NCI-H774 (cell line): ENCODE data around the gene GBA3.

Experiments used
- DNase-seq: peaks from one replicate; lab custom pipeline; 2025; lab: John Stamatoyannopoulos, UW

The GBA3 gene

DNA sequence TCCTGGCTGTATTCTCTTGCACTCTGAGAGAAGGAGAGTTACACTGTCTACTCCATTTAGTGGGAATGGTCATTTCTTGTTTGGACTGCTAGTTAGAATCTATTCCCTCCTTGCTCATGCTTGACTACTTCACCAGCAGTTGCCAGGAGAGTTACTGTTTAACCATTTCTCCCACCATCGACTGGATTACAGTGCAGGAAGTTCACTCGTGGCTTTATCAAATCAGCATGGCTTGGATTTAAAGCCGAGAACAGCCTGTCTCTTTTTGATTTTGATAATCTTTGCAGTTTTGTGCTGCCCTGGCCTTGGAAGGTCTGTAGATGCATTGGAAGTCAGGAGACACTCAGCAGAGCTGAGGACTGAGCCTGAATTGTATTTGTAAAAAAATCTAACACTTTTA lies 3.2 kb downstream of the GBA3 start:
- DNase-seq: no peak

DNA sequence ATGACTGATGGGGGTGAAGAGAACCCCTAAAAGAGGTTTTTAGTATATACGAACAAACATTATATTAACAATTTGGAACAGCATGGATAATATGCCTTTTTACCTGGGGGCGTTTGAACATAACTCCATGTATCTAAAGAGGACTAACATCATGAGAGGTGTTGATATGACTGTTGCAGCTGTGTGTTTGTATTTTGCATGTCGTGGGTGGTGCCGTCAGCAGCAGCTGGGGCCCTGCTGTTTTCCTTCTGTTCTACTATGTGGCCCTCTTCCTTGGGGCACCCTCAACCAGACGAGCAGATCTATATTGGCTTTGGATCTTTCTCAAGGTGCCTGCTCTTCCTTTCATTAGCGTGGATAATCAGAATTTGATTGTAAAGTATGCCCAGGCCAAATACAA lies 11.2 kb downstream of the GBA3 start:
- no peak for DNase-seq

DNA sequence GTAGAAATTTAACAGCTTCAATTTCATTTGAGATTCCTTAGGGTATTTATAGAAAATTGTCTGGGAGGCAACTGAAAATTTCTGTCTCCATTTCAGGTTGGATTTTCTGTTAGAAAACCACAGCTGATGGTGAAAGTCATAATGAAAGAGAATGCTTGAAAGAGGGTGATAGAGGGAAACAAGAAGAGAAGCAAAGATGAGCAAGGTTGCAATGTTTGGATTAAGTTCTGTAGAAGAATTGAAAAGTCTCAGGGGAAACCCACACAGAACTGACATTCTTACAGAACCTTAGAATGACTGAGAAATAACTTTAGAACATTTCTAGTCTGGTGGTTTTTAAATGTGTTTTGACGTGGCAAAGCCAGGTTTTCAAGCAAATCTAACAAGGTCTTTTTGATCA lies 14.7 kb downstream of the GBA3 start:
- DNase-seq: no peak

DNA sequence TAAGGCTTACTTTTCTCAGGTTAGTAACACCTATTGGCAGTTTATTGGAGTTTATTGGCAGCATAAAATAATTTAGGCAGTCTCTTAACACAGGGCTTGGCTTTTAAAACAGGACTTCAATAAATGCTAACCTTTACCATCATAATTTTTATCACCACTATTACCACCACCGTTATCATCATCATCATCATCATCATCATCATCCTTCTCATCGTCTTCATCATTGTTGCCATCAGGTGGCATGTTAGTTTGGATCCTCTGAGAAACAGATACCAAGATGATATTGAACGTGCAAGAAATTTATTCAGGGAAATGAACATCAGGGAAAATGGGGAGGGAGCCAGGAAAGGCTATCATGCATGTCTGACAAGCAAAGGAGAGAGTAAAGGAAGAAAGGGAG lies 16.2 kb downstream of the GBA3 start:
- DNase-seq: no peak

DNA sequence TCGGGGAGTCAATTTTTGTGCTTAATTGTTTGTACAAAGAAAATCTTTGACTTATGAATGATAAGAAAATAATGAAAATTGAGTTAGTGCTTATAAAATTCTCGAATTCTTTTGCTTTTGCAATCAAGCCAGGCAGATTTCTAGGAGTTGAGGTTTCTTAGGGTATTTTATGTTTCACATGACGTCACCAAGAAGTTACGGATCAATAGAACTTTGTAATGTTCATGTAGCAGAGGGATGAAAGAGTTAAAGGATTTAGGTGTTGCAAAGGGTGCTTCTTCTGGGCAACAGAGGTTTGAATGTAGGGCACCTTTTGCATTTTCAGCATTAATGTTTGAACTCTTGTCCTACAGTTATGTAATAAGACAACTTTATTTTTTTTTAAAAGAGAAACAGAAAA lies 19.4 kb downstream of the GBA3 start:
- no peak for DNase-seq

DNA sequence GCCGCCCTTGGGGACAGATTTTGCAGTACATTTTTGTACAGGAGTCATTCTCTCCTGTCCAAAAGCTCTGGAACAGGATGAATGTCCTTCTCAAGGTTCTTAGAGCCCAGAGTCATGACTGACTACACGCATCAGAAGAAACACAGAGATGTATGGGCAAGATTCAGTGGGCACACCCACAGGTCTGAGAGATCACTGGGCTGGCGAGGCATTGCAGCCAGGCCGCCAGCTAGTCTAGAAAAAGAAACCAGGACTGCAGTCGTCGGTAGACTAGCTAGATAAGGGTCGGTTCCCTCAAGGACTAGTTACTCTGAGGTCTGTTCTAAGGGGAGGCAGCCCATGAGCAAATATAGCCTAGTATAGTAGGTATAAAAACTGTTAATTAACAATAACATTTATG lies 19.8 kb downstream of the GBA3 start:
- no peak for DNase-seq

DNA sequence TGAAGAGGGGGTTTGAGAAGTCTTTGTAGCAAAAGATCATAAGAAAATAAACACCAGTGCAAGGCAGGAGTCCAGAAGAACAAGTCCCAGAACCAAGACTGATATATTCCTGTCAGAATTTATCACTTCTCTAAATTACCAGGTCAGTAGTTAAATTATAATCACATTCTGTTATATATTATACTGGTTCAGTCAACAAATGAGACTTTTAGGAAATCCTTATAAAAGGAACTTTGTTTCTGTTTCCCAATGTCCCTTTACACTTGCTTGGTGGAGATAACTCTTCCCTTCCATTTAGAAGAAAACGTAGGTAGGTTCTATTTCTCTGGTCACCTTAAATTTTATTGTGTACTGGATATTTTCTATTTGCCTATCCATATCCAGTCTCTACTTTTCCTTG lies 21.1 kb downstream of the GBA3 start:
- no peak for DNase-seq

DNA sequence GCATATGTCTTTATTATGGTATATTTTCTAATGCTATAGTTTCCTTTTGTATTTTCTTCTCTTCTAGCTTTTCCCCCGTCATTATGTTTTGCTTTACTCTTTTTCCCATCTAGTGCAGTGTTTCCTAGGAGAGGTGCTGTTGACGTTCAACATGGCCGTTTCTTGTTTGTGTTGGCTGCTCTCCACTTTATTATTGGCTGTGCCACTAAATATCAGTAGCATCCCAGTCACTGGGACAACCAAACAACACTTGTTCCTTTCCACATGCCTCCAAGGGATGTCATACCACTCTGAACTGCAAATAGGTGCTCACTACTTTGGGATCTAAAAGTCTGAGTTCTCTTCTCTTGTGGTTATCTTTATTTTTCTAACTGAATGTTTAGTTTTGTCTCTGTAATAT lies 26.5 kb downstream of the GBA3 start:
- no peak for DNase-seq

DNA sequence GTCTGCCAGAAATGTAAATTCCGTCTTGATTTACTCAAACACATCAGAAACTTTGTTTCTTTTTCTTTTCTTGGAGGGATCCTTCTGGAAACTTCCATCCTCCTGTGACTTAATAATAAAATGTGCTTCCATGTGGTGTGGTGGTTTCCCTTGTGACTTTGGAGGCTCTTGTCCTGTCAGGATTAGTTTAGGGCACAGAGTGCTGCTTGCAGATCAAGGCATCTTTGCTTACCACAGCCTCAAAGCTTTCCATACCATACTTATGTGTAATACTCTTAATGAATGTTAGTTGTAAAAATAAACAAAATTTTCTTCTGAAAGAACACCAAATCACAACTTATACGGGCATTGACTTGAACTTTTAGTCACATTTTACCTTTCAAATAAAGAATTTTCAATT lies 27.4 kb downstream of the GBA3 start:
- no peak for DNase-seq

DNA sequence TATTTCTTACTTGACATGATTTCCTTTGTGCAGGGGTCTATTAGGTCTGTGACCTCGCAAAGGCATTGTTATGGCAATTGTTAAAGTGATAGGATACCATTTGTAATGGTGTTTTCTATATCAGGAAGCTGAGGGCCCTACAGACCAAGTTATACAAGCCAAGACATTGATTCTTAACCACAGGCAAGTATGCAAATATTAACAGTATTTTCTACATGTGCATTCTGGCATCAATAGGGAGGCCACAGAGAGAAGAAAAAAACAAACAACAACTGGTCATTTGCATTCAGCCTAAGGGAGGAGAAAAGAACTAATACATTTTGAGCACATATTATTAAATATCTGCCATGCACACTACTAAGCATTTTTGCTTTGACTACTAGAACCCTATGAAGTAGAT lies 28.5 kb downstream of the GBA3 start:
- no peak for DNase-seq

DNA sequence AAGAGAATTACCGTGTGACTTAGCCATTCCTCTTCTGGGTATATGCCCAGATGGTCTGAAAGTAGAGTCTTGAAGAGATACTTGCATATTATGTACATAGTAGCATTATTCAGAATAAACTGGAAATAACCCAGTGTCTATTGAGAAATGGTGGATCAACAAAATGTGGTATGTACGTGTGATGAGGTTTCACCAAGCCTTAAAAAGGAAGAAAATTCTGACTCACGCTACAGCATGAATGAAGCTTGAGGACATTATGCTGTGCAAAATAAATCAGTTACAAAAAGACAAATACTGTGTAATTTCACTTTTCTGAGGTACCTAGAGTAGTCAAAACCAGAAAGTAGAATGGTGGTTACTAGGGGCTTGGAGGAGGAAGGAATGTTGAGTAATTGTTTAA lies 37.3 kb downstream of the GBA3 start:
- DNase-seq: no peak

DNA sequence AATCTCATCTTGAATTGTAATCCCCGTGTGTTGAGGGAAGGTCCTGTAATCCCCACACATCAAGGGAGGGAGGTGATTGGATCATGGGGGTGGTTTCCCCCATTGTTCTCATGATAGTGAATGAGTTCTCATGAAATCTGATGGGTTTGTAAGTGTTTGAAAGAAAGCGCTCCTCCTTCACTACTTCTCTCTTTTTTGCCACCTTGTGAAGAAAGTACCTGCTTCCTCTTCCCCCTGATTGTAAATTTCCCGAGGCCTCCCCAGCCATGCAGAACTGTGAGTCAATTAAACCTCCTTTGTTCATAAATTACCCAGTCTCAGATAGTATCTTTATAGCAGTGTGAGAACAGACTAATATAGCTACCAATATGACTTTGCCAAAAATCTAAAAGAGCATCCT lies 41.1 kb downstream of the GBA3 start:
- DNase-seq: no peak

DNA sequence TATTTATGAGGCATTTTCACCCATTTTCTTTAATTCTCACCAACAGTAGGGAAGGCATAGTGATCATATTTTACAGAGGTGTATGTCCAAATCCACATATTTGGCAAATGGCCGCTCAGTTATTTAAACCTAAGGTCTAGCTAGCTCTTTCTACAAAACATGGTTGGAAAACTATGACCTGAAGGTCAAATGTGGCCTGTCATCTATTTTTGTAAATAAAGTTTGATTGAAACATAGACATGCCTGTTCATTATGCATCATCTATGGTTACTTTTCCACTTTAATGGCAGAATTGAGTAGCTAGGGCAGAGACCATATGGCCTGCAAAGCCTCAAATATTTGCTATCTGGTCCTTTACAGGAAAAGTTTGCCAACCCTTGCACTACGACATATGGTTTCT lies 44.2 kb downstream of the GBA3 start:
- no peak for DNase-seq

DNA sequence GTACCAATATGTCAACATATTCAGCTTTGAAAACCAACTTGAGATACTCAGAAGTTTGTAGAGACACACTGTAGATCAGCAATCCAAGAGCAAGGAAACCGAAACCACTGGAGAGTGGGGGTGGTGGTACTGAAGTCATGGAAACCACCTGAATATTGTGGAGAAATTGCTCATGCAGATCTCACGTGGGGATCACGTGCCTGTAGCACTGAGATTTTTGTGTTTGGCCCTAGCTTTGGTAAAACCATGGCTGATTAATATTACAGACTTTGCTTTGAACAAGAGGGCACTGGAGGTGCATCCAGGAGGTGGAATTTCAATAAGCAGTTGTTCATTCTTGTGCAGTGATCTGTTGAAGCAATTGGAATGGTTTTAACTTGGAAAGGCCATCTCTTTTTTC lies 47.2 kb downstream of the GBA3 start:
- no peak for DNase-seq

DNA sequence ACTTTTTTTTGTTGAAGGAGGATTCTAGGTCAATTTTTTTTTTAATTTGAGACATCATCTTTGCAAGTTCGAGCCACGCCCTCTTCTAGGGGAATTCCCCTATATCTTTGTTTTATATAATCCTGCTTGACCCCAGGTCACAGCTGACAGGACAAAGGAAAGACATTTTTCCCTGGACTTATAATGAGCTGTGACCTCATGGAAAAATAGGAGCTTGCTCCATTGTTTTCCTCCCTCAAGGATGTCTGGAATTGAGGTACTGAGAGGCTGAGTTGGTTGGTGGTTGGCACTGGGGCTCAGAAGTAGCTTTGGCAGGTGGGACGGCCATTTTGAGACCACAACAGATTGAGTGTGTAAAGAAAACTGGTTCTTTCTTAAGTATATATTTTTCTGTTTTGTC lies 49.0 kb downstream of the GBA3 start:
- DNase-seq: no peak

DNA sequence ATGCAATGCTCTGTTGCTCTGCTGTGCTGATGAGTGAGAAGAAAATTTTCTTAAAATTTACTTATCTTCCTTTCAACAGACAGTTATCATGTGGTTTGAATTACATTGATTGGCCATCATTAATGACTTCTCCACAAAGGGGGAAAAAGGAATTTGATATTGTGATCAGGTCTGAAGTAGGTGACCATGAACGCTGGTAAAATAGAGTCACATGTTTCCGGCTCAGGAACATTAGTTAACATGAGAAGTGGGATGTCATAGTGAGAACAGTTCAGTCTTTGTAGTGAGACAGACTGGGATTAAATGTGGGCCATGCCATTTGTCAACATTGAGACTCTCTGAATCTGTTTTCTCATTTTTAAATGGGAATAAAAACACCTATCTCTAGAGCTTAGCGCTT lies 50.6 kb downstream of the GBA3 start:
- no peak for DNase-seq

DNA sequence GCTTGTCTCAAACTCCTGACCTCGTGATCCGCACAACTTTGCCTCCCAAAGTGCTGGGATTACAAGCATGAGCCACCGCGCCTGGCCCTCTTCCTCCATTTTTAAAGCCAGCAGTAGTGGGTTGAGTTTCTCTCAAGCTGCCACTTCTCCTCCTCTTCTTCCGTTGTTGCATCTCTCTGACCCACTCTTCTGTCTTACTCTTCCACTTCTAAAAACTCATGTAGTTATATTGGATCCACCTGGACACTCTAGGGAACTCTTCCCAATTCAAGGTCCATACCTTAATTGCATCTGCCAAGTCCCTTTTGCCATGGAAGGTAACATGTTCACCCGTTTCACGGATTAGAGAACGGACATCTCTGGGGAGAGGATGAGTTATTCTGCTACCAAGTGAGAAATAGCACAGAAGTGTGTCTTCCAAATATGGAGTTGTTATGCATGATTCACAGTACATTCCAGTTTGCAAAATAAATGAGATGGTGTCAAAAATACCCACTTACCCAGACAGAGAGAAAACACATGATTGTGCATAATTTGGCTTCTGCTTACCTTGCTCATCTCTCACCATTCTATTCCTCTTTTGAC lies 51.8 kb downstream of the GBA3 start:
- no peak for DNase-seq

DNA sequence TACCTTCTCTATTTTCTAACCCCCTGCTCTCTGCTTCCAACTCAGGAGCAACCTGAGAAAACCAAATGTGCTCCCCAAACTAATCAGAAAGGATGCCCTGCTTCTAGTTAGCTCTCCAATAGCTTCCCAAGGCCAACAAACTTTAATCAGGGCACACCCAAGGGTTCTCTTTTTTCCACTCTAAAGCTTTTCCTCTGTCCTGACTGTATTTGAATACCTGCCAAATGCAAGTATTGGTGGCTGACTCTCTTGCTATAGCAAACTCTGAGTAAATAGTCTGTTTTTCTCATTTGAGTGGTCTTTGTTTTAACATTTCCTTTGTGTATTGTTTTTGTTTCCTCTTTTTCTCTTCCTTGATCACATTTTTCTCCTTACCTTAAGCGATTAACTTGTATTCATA lies 52.5 kb downstream of the GBA3 start:
- no peak for DNase-seq

DNA sequence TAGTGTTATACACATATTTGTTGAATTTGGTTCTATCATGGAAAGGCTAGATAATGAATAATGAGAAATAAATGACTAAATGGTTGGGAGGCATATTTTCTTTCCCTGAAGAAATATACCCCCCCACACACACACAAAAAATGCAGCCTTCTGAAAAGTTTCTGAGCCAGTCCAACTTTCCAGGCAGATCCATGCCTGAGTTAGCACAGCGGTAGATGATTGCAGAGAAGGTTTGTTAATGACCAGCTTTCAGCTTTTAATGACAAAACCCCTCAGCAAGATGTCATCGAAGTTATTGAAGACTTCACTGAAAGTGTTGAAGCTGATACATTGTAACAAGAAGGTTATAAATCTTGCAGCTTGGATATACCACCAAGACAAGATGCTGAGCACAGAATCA lies 61.4 kb downstream of the GBA3 start:
- DNase-seq: no peak

DNA sequence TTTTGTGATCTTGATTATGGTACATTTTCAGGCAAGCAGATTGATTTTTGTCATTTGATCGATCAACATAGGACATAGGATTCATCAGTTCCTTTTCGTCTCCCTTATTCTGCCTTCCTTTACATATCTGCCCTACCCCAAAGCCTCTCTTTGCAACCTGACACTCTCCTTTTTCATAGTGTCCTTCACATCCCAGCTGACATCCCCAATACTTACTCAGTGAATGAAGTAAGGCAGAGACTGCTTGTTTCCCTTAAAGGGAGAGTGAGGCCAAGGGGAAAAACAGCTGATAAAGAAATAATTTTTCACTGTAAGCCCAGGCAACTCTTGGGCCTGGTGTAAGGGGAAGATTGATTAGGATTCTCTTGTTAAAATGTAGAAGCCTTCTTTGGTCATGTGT lies 69.8 kb downstream of the GBA3 start:
- DNase-seq: no peak

DNA sequence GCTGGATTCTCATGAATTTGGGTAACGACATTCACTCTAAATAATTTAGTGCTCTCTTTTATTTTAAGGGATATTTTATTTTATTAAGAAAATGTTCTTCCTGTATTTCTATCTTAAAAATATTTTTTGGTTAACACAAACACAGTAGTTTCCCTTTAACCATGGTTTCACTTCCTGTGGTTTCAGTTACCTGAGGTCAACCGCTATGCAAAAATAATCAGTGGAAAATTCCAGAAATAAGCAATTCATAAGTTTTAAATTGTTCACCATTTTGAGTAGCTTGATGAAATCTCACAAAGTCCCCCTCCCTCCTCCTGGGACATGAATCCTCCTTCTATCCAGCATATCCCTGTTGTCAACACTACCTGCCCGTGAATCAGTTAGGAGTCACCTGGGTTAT lies 71.4 kb downstream of the GBA3 start:
- no peak for DNase-seq

DNA sequence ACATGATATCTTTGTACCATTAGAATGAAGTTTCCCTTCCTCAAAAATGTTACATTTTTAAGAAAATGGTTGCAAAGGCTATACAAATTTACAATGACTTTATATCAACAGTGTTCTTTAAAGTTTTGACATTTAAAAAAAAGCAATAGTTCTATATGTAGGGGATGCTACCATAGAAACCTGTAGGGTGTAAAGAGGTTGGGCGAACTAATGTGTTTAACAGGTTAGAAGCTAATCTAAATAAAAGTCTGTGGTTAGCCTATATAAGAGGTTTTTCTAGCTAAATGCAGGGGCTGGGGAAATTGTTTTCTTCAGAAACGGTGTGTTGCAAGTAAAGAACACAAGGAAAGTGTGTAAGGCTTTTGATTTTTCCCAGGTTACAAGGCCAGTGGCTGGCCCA lies 73.3 kb downstream of the GBA3 start:
- no peak for DNase-seq

DNA sequence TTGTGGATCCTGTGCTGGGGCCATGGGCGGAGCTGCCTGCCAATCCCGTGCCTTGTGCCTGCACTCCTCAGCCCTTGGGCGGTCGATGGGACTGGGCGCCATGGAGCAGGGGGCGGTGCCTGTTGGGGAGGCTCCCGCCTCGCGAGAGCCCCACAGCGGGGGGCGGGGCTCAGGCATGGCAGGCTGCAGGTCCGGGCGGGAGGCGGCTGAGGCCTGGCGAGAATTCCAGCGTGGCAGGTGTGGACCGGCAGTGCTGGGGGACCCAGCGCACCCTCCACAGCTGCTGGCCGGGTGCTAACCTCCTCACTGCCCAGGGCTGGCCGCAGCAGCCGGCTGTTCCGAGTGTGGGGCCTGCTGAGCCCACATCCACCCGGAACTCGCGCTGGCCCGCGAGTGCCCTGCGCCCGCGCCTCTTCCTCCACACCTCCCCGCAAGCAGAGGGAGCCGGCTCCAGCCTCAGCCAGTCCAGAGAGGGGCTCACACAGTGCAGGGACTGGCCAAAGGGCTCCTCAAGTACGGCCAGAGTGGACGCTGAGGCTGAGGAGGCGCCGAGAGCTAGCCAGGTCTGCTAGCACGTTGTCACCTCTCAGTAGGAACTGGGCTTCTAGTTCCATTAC lies 85.9 kb downstream of the GBA3 start:
- DNase-seq: no peak

DNA sequence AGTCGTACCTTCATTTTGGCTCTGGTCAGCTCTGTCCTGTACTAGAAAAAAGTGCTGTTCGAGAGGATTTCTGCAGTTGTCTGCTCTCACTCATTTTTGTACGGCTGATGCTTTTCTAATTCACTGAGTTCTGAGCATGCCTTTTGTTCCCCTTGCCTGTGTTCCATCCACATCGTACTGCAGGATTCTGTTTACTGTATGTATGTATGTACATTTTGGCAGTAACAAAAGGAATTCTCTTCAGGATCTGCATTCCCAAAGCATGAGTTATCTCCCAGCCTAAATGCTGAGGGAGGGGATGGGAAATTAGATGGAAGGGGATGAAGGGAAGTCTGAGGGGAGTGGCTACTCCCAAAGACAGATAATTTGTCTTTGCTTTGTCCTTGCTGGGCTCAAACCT lies 87.6 kb downstream of the GBA3 start:
- DNase-seq: no peak

DNA sequence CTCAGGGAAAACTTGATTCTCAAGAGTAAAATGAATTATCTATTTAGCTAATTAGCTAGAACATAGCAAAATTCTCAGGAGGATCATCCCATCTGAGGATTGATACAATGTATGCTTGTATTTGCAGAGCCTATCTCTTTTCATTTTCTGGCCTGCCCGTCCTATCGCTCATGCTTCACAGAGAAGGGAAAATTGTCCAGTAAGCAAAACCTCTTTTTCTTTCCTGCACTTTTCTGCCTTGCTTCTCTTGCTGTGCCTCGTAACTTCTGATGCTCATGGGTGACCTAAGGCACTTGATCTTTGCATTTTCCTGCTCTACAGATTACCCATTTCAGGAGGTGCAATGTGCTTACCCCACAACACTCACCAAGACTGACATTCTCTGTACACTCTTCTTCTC lies 88.1 kb downstream of the GBA3 start:
- no peak for DNase-seq
